Endothelial cell of umbilical vein (primary cell): ENCODE measurements around the gene NBEA. TPM values are rescaled to one million over a fixed set of nuclear protein-coding genes. Genes with fewer than 3 reads are reported as not detected.

Experiments used
- BruUV-seq: library from RNA; stranded (reverse); fragments of 400-500 nt; replicated peaks from 2 replicates; lab custom pipeline; 2021; lab: Mats Ljungman, UMichigan
- CTCF ChIA-PET: fragments of 300-600, 350-600 bp; sonication (Branson Sonifier 250); formaldehyde crosslinking; loops from one replicate; lab custom pipeline; 2021; ENCODE audit warnings: antibody characterized with exemption, inconsistent platforms; lab: Charles Lee
- POLR2A ChIA-PET: fragments of 300-600, 350-600 bp; sonication (Branson Sonifier 250); formaldehyde crosslinking; loops from one replicate; lab custom pipeline; 2021; ENCODE audit warnings: antibody characterized with exemption, inconsistent platforms; lab: Charles Lee
- DNase-seq: peaks from one replicate; pipeline ENCODE4 v3.0.0-alpha.2; 2011; ENCODE audit warnings: low read depth, low spot score
- FAIRE-seq: peaks from 2 replicates; lab custom pipeline; 2011; peaks lifted over from hg19 to GRCh38; lab: Jason Lieb, UNC
- H2AFZ ChIP-seq: 2 replicates; pipeline ENCODE4 v1.6.0; 2012; ENCODE audit warnings: low read depth, low read length, control low read depth, inconsistent platforms
- H3K27ac ChIP-seq: 2 replicates; pipeline ENCODE4 v1.5.1; 2011; ENCODE audit warnings: low read depth, mild to moderate bottlenecking, control low read depth, low read length, moderate library complexity; ENCODE audit not compliant: insufficient read depth
- H3K27me3 ChIP-seq, 2 experiments: 2 replicates each; pipeline versions ENCODE4 v1.6.0 to v1.6.1; 2011; ENCODE audit warnings: low read length in 2 of 2, mixed read lengths in 1 of 2; ENCODE audit not compliant: control insufficient read depth in 2 of 2, insufficient read depth in 2 of 2
- H3K36me3 ChIP-seq, 2 experiments: 2 replicates in 1 of 2; 3 replicates in 1 of 2; pipeline ENCODE4 v1.5.1; 2011; ENCODE audit warnings: low read length in 2 of 2, mild to moderate bottlenecking in 1 of 2, moderate library complexity in 1 of 2; ENCODE audit not compliant: control insufficient read depth in 2 of 2, insufficient read depth in 2 of 2; ENCODE audit errors: extremely low read depth in 1 of 2
- H3K4me1 ChIP-seq: 3 replicates; pipeline ENCODE4 v1.5.1; 2011; ENCODE audit warnings: mild to moderate bottlenecking, low read length; ENCODE audit not compliant: control insufficient read depth, insufficient read depth; ENCODE audit errors: extremely low read depth
- H3K4me2 ChIP-seq: 2 replicates; pipeline ENCODE4 v1.6.1; 2011; ENCODE audit warnings: low read length, control low read depth, mixed read lengths; ENCODE audit not compliant: insufficient read depth
- H3K4me3 ChIP-seq, 3 experiments: fragments of 200-600 bp in 1 of 3; sonication (generic), shearing (Covaris generic) in 1 of 3; replicated peaks in 1 of 3; 2 replicates each; pipeline ENCODE4 v1.5.1; 2011 to 2016; ENCODE audit warnings: control low read depth in 3 of 3, low read length in 3 of 3, mild to moderate bottlenecking in 2 of 3, inconsistent platforms in 1 of 3, low read depth in 1 of 3, moderate library complexity in 1 of 3; ENCODE audit not compliant: insufficient read depth in 1 of 3
- H3K79me2 ChIP-seq: 2 replicates; pipeline ENCODE4 v1.6.0; 2012; ENCODE audit warnings: low read length, inconsistent platforms; ENCODE audit not compliant: control insufficient read depth, insufficient read depth
- H3K9ac ChIP-seq: replicated peaks from 2 replicates; pipeline ENCODE3; 2011; ENCODE audit warnings: low read length, control low read depth; ENCODE audit not compliant: insufficient read depth; ENCODE audit errors: extremely low read depth
- H3K9me1 ChIP-seq: replicated peaks from 3 replicates; pipeline ENCODE4 v1.6.0; 2011; ENCODE audit warnings: mild to moderate bottlenecking, low read length; ENCODE audit not compliant: control insufficient read depth, insufficient read depth; ENCODE audit errors: extremely low read depth
- H3K9me3 ChIP-seq: replicated peaks from 2 replicates; pipeline ENCODE4 v1.5.1; 2012; ENCODE audit warnings: low read length, inconsistent platforms; ENCODE audit not compliant: control insufficient read depth, insufficient read depth
- H4K20me1 ChIP-seq: replicated peaks from 2 replicates; pipeline ENCODE3; 2011; ENCODE audit warnings: mild to moderate bottlenecking, low read length; ENCODE audit not compliant: control insufficient read depth, insufficient read depth; ENCODE audit errors: extremely low read depth
- EZH2 ChIP-seq: IDR thresholded peaks from 2 replicates; pipeline ENCODE4 v1.6.1; 2012; ENCODE audit warnings: borderline replicate concordance, low read depth, mild to moderate bottlenecking, moderate library complexity, low read length, inconsistent platforms; ENCODE audit not compliant: severe bottlenecking
- FOS ChIP-seq: IDR thresholded peaks from 2 replicates; pipeline ENCODE4 v1.6.1; 2011; ENCODE audit warnings: mild to moderate bottlenecking, low read length, moderate library complexity, borderline replicate concordance; ENCODE audit not compliant: insufficient read depth
- GATA2 ChIP-seq: IDR thresholded peaks from 2 replicates; pipeline ENCODE4 v1.7.0; 2011; ENCODE audit warnings: low read depth, mild to moderate bottlenecking, moderate library complexity, mixed read lengths, low read length; ENCODE audit not compliant: insufficient read length, insufficient read depth
- JUN ChIP-seq: IDR thresholded peaks from 2 replicates; pipeline ENCODE4 v1.6.1; 2011; ENCODE audit warnings: borderline replicate concordance, low read depth; ENCODE audit not compliant: insufficient read length, insufficient read depth
- MYC ChIP-seq: IDR thresholded peaks from one replicate; pipeline ENCODE4 v1.6.1; 2011; ENCODE audit warnings: mild to moderate bottlenecking, low read depth, low read length
- POLR2A ChIP-seq: IDR thresholded peaks from 2 replicates; pipeline ENCODE4 v1.6.1; 2012; ENCODE audit warnings: low read depth, mild to moderate bottlenecking, control low read depth, low read length
- POLR2AphosphoS5 ChIP-seq: IDR thresholded peaks from 2 replicates; pipeline ENCODE4 v1.6.1; 2012; ENCODE audit warnings: low read depth, mild to moderate bottlenecking, control low read depth, low read length, moderate library complexity; ENCODE audit not compliant: insufficient read depth
- dilution Hi-C: fragments of 300-500 bp; cut with MboI; formaldehyde crosslinking; loops from one replicate; pipeline ENCODE4 v1.15.0; 2019; ENCODE audit warnings: low sequenced_read_pairs; ENCODE audit not compliant: extremely low pct_ligation_motif_present
- intact Hi-C: fragments of 100-400 bp; cut with micrococcal nuclease; formaldehyde crosslinking; loops from one replicate; pipeline ENCODE4 v1.10.0; 2022
- polyA plus RNA-seq, 4 experiments: library from polyadenylated mRNA; depleted of rRNA in 3 of 4; stranded (reverse) in 3 of 4; unstranded in 1 of 4; fragments of >200 nt; gene quantifications; 2 replicates each; pipeline versions ENCODE4 v1.2.1 to v1.2.3, GENCODE V29; 2011 to 2012; ENCODE audit warnings: missing spikeins in 1 of 4
- total RNA-seq: library from RNA; stranded (reverse); gene quantifications from 2 replicates; pipeline ENCODE4 v1.2.3, GENCODE V29; 2021
- TF ChIP-seq, protein P1 (sequence below), 2 donors: IDR thresholded peaks; 1 replicate in 1 of 2; 2 replicates in 1 of 2; pipeline ENCODE4 v1.5.1; 2011; ENCODE audit warnings: low read length in 2 of 2, mild to moderate bottlenecking in 2 of 2, moderate library complexity in 2 of 2, control low read depth in 1 of 2, inconsistent platforms in 1 of 2, low read depth in 1 of 2; ENCODE audit not compliant: insufficient read depth in 1 of 2; ENCODE audit errors: extremely low read depth in 1 of 2
- TF ChIP-seq, protein P2 (sequence below): IDR thresholded peaks from 2 replicates; pipeline ENCODE4 v1.6.1; 2011; ENCODE audit not compliant: insufficient read depth, insufficient read length

Gene NBEA
- total and polyA plus RNA-seq, 2 donors (not counting 3 experiments of a cell fraction or from before 2014, with no cell fraction given): 3.0 to 4.8 TPM

DNA sequence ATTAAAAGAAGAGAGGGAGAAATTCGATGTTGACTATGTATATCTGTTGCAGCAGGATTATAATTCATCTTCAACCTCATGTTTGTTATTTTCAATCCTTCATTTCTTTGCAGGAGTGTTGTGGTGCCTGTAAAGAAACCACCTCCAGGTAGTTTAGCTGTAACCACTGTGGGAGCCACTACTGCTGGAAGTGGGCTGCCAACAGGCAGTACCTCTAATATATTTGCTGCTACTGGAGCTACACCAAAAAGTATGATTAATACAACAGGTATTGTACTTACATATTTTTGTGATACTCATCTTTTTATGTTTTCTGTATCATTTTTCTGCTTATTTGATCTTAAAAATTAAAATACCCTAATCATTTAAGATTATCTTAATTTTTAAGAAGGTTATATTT, 266.5 kb downstream of the NBEA start:
- Histone ChIP-seq H2AFZ (no peak overlapping the region), H3K9me1 (no peaks in the 10 kb centered on the region), H4K20me1 (no peaks in the 10 kb centered on the region), H3K9me3 (no peaks in the 10 kb centered on the region), H3K4me1 (no peaks in the 10 kb centered on the region), H3K79me2 (no peaks in the 10 kb centered on the region), H3K9ac (no peak overlapping the region), H3K4me3 (no peak overlapping the region), H3K36me3 (no peaks in the 10 kb centered on the region), H3K27me3 (no peaks in the 10 kb centered on the region), H3K4me2 (no peak overlapping the region), H3K27ac (no peak overlapping the region)
- POLR2A ChIA-PET: no interaction called here
- dilution Hi-C loops: no loop called here
- TF ChIP-seq POLR2A (no peak), MYC (no peak), JUN (no peak), FOS (no peak), GATA2 (no peak), EZH2 (no peak), POLR2AphosphoS5 (no peak)
- TF ChIP-seq, protein P1, sequence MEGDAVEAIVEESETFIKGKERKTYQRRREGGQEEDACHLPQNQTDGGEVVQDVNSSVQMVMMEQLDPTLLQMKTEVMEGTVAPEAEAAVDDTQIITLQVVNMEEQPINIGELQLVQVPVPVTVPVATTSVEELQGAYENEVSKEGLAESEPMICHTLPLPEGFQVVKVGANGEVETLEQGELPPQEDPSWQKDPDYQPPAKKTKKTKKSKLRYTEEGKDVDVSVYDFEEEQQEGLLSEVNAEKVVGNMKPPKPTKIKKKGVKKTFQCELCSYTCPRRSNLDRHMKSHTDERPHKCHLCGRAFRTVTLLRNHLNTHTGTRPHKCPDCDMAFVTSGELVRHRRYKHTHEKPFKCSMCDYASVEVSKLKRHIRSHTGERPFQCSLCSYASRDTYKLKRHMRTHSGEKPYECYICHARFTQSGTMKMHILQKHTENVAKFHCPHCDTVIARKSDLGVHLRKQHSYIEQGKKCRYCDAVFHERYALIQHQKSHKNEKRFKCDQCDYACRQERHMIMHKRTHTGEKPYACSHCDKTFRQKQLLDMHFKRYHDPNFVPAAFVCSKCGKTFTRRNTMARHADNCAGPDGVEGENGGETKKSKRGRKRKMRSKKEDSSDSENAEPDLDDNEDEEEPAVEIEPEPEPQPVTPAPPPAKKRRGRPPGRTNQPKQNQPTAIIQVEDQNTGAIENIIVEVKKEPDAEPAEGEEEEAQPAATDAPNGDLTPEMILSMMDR (IDR thresholded peaks at IDR 0.05; ENCODE audit: extremely low read depth in 1 of 2, insufficient read depth in 1 of 2, low read depth in 1 of 2, low read length in 2 of 2): no peak
- TF ChIP-seq, protein P2, sequence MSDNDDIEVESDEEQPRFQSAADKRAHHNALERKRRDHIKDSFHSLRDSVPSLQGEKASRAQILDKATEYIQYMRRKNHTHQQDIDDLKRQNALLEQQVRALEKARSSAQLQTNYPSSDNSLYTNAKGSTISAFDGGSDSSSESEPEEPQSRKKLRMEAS: no peak
- CTCF ChIA-PET: interaction anchor here (0.7 to 2.8 kb wide), 4 partner anchors 10 to 580 kb away, joined by 3 to 10 read pairs (median 3); no protein-coding TSS in a partner anchor
- DNase-seq: no peak
- no peak for FAIRE-seq
- BruUV-seq: no TSS peak
- intact Hi-C loops: no loop called here
